GM19025 (cell line): ENCODE results near the gene ABHD2.
A peak's percentile ranks its signal among the peaks of the same experiment; 100 is the strongest.

Experiments
- ATAC-seq: cut with Tn5 transposase; IDR thresholded peaks from one replicate; pipeline ENCODE4 v1.9.1; 2021; ENCODE audit warnings: mild to moderate bottlenecking, low read depth, moderate library complexity; ENCODE audit not compliant: unreplicated experiment

Gene ABHD2

DNA sequence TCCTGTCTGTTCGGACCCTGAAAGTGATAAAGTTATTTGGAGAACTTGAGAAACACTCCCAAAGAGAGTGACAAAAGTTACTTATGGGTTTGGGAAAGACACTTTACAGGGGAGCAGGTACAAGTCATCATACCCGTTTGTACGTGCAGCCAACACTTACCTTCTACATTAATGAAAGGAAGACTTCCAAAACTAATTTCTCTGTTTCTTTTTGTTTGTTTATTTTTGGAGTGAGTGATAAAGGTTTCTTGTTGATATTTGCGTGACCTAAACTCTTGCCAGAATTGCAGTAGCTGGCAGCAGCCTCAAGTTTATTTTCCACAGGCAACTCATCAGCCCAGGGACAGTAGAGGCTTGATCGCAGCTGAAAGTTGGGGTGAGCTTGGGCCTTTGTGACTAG lies 8.4 kb downstream of the ABHD2 start:
- ATAC-seq, result no peak

DNA sequence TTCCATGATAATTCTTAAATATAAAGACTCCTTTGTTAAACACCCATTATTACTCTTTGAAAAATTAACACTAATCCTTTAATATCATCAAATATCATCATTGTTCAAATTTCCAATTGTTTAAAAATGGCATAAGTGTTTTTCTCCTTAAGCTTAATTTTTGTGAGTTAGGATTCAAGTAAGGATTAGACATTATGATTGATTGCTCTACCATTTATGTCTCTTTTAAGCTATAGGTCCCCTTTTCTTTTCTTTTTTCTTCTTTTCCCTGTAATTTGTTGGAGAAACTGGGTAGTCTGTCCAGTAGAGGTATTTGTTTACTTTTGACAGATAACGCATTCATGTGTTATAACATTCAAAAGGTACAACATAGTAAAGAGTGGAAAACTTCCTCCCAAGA lies 9.1 kb downstream of the ABHD2 start:
- ATAC-seq, result no peak

- no peak for ATAC-seq
These were observed 10.0 kb downstream of the ABHD2 start for GRCh38 chr15:89098281-89098680.

GRCh38 chr15:89099968-89100367 lies 11.7 kb downstream of the ABHD2 start:
- ATAC-seq, result no peak

GRCh38 chr15:89101302-89102193 lies 13.3 kb downstream of the ABHD2 start:
- ATAC-seq, result no peak

DNA sequence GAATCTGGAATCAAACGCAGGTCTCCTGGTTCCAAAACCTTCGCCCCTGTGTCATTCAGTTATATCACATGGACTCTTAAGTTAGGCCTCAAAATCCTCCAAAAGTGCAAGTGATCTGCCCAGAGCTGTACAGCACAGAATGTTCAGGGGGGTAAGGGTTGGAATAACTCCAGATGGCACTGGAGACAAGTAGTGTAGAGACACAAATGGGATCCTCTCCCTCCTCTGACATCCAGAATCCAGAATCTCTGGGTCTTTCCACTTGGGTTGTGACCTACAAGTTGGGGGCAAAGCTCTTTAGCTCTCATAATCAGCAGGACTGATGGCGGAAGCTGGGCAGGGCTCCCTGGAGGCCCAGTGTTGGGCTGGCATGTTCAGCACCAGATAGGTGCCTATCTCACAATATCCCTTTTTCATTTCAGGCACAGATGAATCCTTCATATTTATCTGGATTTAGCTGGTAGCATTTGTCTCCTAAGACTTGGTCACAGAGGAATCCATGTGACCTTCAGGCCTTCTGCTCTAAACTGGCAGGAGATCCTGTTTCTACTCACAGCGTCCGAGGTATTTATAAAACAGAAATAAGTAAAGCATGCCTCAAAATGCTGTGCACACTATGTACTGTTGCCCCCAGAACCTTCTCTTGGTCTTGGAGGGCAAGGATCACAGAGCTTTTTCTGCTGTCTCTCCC lies 15.4 kb downstream of the ABHD2 start:
- ATAC-seq, result no peak

DNA sequence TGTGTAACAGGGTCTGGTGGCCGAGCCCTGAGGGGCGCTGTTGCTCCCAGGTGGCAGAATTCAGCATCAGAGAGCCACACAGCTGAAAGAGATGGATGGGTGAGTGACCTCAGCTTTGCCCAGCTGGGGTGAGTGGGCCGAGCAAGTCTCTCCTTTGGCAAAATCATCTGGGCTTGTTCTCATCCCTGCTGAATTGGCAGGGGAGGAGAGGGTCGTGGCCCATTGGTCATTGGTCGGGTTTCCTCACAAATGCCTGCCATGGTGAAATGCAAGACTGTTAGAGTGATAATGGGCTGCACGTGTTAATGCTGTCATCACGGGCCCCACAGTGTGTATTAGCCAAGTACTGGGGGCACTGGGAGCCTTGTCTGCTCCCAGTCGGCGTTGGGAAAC lies 15.9 kb downstream of the ABHD2 start:
- no peak for ATAC-seq

DNA sequence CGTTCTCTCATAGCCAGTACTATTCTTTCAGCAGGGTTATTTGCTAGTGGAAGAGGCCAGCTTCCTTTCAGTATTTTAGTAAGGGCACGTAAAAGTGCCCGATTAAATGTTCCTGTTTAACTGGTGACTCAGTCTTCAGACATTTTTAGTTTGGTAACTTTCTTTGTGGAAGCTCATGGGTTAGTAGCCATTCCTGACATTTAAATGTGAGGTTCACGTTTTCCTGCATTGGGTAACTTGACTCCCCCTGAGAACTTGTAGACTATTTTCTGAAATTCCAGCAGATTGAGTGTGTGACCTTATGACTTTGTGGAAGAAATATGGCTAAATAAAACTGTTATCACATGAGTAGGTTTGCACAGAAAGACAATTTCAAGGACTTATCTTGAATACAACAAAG lies 16.9 kb downstream of the ABHD2 start:
- no peak for ATAC-seq

DNA sequence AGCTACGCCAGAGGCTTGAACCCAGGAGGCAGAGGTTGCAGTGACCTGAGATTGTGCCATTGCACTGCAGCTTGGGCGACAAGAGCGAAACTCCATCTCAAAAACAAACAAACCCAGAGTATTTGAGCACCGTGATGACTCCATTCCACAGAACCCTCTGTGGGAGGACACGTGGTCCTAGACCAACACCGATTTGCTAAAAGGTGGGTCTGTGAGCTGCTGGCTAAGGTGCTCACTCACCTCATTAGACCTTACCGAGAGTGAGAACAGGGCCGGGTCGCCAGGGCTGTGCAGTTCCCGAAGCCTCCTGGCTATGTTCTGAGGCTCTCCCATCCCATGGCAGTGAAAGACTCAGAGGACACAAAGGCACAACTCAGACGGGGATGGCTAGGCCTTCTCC lies 17.9 kb downstream of the ABHD2 start:
- ATAC-seq, result no peak

- ATAC-seq, result no peak
These were observed 19.7 kb downstream of the ABHD2 start for GRCh38 chr15:89107984-89108383.

- no peak for ATAC-seq
These were observed 20.6 kb downstream of the ABHD2 start for GRCh38 chr15:89108835-89109234.

GRCh38 chr15:89109238-89109637 lies 21.0 kb downstream of the ABHD2 start:
- ATAC-seq, result no peak

DNA sequence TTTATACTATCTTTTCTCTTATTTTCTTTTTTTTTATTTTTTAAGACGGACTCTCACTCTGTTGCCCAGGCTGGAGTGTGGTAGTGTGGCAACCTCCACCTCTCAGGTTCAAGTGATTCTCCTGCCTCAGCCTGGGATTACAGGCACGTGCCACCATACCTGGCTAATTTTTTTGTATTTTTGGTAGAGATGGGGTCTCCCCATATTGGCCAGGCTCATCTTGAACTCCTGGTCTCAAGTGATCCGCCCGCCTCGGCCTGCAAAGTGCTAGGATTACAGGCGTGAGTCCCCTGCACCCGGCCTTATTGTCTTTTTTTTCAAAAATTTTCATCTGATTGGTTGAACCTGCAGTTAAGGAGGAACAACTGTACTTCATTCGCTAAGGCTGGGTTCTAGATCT lies 21.8 kb downstream of the ABHD2 start:
- no peak for ATAC-seq

DNA sequence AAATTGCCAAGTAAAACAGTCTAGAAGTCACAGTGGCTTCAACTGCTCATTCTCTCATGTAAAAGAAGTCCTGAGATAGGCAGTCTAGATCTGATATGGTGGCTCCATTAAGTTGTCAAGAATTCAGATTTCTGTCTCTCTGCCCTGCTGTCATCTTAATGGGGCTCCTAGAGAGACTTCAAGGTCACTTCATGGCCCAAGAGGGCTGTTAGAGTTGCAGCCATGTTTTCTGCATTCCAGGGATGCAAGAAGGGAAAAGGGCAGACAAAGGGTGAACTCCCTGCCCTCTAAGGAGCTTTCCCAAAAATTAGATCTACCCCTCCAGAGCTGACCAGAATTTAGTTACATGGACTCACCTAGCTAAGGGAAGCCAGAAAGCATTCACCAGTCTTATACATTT lies 23.1 kb downstream of the ABHD2 start:
- no peak for ATAC-seq

DNA sequence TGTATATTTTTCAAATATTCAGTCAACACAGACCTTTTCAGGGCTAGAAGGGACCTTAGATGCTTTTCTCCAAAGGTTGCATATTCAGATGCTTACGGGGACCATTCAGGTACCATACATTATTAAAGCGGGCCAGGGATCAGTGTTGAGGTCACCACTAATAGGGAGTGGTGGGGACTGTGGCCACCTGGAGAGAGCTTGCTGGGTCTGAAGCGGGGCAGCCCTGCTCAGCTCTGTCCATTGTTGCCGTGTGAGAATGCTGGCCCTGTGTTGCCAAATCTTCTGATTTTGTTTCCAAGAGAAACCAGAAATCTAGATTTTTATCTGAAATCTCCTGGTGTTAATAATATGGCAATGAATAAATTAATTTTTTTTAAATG lies 23.7 kb downstream of the ABHD2 start:
- no peak for ATAC-seq

- peak; percentile 90 for ATAC-seq
These were observed 24.2 kb downstream of the ABHD2 start for GRCh38 chr15:89112341-89112971.

DNA sequence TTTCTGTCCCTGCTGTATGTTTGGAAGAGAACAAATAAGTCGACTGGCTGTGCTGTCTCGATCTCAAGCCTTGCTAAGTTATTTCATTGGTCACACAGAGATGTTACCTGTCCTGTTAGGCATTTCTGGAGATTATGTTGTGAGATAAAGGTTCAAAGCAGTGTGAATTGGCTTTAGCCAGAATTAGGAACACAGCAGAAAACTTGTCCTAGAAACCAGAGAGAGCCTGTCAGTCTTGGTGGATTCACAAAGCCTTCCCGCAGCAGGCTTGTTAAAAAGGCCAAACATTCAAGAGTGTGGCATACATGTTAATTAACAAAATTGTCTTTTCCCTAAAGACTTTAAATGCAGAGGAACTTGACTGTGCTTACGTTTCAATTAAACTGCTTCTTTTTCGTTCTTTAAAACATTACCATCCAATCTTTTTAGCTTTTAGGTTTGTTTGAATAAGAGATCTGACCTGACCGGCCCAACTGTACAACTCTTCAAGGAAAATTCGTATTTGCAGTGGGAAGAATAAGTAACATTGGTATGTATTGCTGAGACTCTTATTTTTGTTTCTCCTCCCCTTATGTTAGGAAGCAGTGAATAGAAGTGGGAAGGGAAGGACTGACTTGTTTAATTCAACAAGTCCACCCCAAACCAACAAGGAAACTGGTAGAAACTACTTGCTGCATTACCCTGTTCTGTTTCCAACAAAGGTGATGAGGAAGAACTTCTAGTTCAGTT lies 25.2 kb downstream of the ABHD2 start:
- ATAC-seq, result no peak

GRCh38 chr15:89114990-89115389 lies 26.7 kb downstream of the ABHD2 start:
- ATAC-seq, result no peak

DNA sequence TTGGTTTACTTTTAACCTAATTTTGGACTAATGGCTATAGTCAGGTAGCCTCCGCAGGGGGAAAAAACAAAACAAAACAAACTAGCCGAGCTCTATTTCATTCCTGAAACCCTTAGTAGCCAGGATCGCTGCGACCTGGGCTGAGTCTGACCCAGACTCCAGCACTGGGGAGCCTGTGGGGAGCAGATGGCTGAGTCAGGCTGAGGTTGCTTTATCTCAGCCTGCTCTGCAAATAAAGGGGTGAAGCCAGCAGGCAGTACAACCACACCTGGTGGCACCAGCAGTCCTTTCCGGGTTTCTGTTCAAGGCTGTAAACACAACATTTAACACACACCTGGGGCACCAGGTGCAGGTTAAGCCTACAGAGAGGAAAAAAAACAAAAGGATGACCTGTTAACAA lies 27.3 kb downstream of the ABHD2 start:
- no peak for ATAC-seq

DNA sequence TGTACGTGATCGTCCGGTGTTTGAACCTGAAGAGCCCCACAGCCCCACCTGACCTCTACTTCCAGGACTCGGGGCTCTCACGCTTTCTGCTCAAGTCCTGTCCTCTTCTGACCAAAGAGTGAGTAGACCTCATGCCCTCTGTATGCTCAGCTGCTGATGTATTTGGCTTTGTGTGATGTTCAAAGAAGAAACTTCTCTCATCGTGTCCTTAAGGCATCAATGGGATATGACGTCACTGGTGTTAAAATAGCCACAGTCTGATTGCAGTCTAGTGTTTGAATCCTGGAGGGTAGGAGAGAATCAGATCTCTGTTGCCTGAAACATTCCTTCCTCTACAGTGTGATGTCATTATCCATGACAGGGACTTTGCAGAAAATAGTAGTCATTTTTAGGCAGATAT lies 28.1 kb downstream of the ABHD2 start:
- no peak for ATAC-seq

GRCh38 chr15:89117790-89118189 lies 29.5 kb downstream of the ABHD2 start:
- no peak for ATAC-seq
